ENCODE data around the gene MT1F. TPM values are rescaled to one million over a fixed set of nuclear protein-coding genes. Genes with fewer than 3 reads are reported as not detected.

MT1F gene
- total RNA-seq, 1 experiment from 2014 or later, result 7.3 TPM

GRCh38 chr16:56690420-56691122 lies 32.8 kb downstream of the MT1F start:
- Histone ChIP-seq H3K9ac (ENCODE audit: low read length) (no peak overlapping the region), H3K4me1 (ENCODE audit: control insufficient read depth in 1 of 2, insufficient read depth in 2 of 2, low read length in 2 of 2) (peaks cover 19 to 36% of the 10 kb centered on the region in 2 experiments), H3K9me2 (ENCODE audit: insufficient read depth) (no peaks in the 10 kb centered on the region), H4K20me1 (ENCODE audit: insufficient read depth) (no peaks in the 10 kb centered on the region), H3K27ac (ENCODE audit: low read depth, low read length) (no peak overlapping the region), H2AFZ (ENCODE audit: low read depth, low read length, poor library complexity, severe bottlenecking) (no peak overlapping the region), H3K27me3 (ENCODE audit: insufficient read depth, low read length) (no peaks in the 10 kb centered on the region), H3K79me2 (ENCODE audit: insufficient read depth, low read length) (no peaks in the 10 kb centered on the region), H3K4me2 (ENCODE audit: low read length) (no peak overlapping the region), H3K4me3 (replicated peaks in 1 of 2; ENCODE audit: low read depth in 1 of 2, low read length in 2 of 2) (no peak overlapping the region), H3K36me3 (ENCODE audit: control insufficient read depth in 1 of 2, insufficient read depth in 2 of 2, low read length in 2 of 2) (no peaks in the 10 kb centered on the region), H3K9me3 (ENCODE audit: control insufficient read depth in 1 of 2, insufficient read depth in 1 of 2, low read depth in 1 of 2, low read length in 2 of 2) (no peaks in the 10 kb centered on the region)
- ATAC-seq (no peak), DNase-seq (ENCODE audit: low read depth, low spot score) (no peak)
- CTCF ChIA-PET, result interaction anchor here (1.3 kb wide), 1 partner anchor 12 kb away, joined by 7 read pairs; no protein-coding TSS in a partner anchor
- BruUV-seq (replicated peaks), result no TSS peak
- TF ChIP-seq RAD21 (IDR thresholded peaks at IDR 0.05; ENCODE audit: low read depth), result no peak
- TF ChIP-seq CTCF (IDR thresholded peaks at IDR 0.05 in 2 of 3, conservative IDR thresholded peaks at IDR 0.05 in 1 of 3; ENCODE audit: borderline replicate concordance in 1 of 3, insufficient read depth in 1 of 3, low read depth in 2 of 3, low read length in 2 of 3), result no peak
- no peak for TF ChIP-seq ATF3 (IDR thresholded peaks at IDR 0.05)
- TF ChIP-seq MAX (IDR thresholded peaks at IDR 0.05), result no peak
- no peak for TF ChIP-seq TCF7L2 (IDR thresholded peaks at IDR 0.05; ENCODE audit: borderline replicate concordance, extremely low read depth, insufficient read depth, insufficient read length)
- TF ChIP-seq YY1 (IDR thresholded peaks at IDR 0.05; ENCODE audit: extremely low read depth, insufficient replicate concordance, low read depth, low read length), result no peak
- TF ChIP-seq EZH2phosphoT487 (IDR thresholded peaks at IDR 0.05; ENCODE audit: borderline replicate concordance), result no peak
- no peak for TF ChIP-seq SP1 (IDR thresholded peaks at IDR 0.05; ENCODE audit: low read depth)
- intact Hi-C loops (cut with micrococcal nuclease), result no loop called here
- POLR2A ChIA-PET, result interaction anchor here (0.9 to 1.3 kb wide), 2 partner anchors 8 to 65 kb away, joined by 3 read pairs; partner anchors contain the start of genes MT1E and MT1X
- RAD21 ChIA-PET (ENCODE audit: low non-redundant PET in 1 of 2, low total read pairs in 2 of 2, uncharacterized antibody in 2 of 2, unreplicated experiment in 2 of 2), result no interaction called here

Measured in HCT116 (cell line).